ENCODE data around the gene ABHD6.

ABHD6 gene

DNA sequence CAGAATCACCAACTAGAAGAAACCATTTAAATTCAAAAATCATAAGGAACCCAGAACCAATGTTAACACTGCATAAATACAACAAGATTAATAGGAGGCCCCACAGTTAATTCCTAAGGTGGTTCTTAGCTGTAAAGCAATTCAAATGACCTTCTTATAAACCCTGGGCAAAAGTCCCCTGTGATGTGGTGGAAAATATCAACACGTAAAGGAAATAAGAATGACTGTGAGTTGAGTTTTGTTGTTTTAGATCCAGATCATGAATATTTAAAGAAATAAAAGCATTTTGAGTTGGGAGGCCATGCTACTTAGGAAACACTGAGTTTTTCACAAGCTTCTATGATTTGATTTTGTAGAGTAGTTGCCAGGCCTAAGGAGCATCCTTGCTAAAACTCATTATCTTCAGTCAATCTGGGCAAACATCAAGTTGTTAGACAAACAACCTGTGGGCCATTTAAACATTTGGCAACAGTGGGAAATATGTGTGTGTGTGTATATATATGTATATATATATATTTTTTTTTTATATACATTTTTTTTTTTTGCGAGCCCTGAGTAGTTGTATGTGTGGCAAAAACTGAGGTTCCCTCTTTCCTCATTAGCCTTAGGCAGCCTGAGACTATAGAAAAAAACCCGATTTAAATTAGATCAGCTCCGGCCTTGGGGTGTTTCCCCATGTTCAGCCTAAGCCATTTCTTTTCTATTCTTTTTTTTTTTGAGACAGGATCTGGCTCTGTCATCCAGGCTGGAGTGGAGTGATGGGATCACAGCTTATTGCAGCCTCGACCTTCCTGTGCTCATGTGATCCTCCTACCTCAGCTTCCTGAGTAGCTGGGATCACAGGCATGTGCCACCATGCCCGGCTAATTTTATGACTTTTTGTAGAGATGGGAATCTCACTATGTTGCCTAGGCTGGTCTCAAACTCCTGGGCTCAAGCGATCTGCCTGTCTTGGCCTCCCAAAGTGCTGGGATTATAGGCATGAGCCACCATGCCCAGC is 87.1 kb downstream of the ABHD6 start:
- peaks cover 46% of the 10 kb centered on the region for H3K4me1 Mint-ChIP-seq (ENCODE audit: low read depth)
- H3K9me3 Mint-ChIP-seq = no peaks in the 10 kb centered on the region
- H3K36me3 Mint-ChIP-seq (ENCODE audit: low read depth) = peaks cover 27% of the 10 kb centered on the region
- no peak for DNase-seq
- H3K27me3 Mint-ChIP-seq = no peaks in the 10 kb centered on the region
- peak overlapping the region; percentile 97 for H3K27ac Mint-ChIP-seq
- H3K4me3 Mint-ChIP-seq = peak overlapping the region; percentile 53

DNA sequence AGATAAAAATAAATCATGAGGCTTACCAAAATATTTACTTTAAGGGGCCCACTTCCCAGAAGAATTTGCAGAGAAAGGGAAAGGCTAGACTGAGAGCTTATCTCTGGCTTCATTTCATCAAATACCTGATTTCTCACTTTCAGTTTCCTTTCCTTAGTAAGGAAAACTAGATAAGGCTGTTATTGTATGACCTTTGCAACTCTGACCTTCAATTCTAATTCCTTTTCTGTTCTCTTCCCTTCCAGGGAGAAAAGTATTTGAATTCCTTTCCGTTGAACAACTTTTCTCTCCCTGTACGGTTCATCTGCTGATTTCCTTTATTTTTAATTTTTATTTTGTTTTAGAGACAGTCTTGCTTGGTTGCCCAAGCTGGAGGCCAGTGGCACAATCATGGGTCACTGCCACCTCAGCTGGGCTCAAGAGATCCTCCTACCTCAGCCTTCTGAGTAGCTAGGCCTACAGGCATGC is 88.0 kb downstream of the ABHD6 start:
- no peaks in the 10 kb centered on the region for H3K9me3 Mint-ChIP-seq
- DNase-seq = no peak
- peak overlapping the region; percentile 97 for H3K27ac Mint-ChIP-seq
- H3K36me3 Mint-ChIP-seq (ENCODE audit: low read depth) = peaks cover 21% of the 10 kb centered on the region
- H3K27me3 Mint-ChIP-seq = no peaks in the 10 kb centered on the region
- no peak overlapping the region for H3K4me3 Mint-ChIP-seq
- H3K4me1 Mint-ChIP-seq (ENCODE audit: low read depth) = peaks cover 46% of the 10 kb centered on the region

- peaks cover 40% of the 10 kb centered on the region for H3K4me1 Mint-ChIP-seq (ENCODE audit: low read depth)
- peak overlapping the region; percentile 69 for H3K27ac Mint-ChIP-seq
- no peak for DNase-seq
- no peaks in the 10 kb centered on the region for H3K9me3 Mint-ChIP-seq
- no peaks in the 10 kb centered on the region for H3K27me3 Mint-ChIP-seq
- no peak overlapping the region for H3K4me3 Mint-ChIP-seq
- H3K36me3 Mint-ChIP-seq (ENCODE audit: low read depth) = peaks cover 13% of the 10 kb centered on the region
Observed at GRCh38 chr3:58326267-58326900, 88.8 kb downstream of the ABHD6 start.

GRCh38 chr3:58329150-58329921 is 91.7 kb downstream of the ABHD6 start:
- no peak for DNase-seq
- no peaks in the 10 kb centered on the region for H3K9me3 Mint-ChIP-seq
- H3K27ac Mint-ChIP-seq = no peak overlapping the region
- H3K27me3 Mint-ChIP-seq = no peaks in the 10 kb centered on the region
- H3K36me3 Mint-ChIP-seq (ENCODE audit: low read depth) = peaks cover 6% of the 10 kb centered on the region
- H3K4me3 Mint-ChIP-seq = no peak overlapping the region
- peaks cover 36% of the 10 kb centered on the region for H3K4me1 Mint-ChIP-seq (ENCODE audit: low read depth)

- H3K9me3 Mint-ChIP-seq = no peaks in the 10 kb centered on the region
- H3K4me3 Mint-ChIP-seq = no peak overlapping the region
- no peaks in the 10 kb centered on the region for H3K27me3 Mint-ChIP-seq
- DNase-seq = no peak
- peaks cover 6% of the 10 kb centered on the region for H3K36me3 Mint-ChIP-seq (ENCODE audit: low read depth)
- peaks cover 37% of the 10 kb centered on the region for H3K4me1 Mint-ChIP-seq (ENCODE audit: low read depth)
- H3K27ac Mint-ChIP-seq = no peak overlapping the region
Observed at GRCh38 chr3:58329922-58330413, 92.4 kb downstream of the ABHD6 start.

DNA sequence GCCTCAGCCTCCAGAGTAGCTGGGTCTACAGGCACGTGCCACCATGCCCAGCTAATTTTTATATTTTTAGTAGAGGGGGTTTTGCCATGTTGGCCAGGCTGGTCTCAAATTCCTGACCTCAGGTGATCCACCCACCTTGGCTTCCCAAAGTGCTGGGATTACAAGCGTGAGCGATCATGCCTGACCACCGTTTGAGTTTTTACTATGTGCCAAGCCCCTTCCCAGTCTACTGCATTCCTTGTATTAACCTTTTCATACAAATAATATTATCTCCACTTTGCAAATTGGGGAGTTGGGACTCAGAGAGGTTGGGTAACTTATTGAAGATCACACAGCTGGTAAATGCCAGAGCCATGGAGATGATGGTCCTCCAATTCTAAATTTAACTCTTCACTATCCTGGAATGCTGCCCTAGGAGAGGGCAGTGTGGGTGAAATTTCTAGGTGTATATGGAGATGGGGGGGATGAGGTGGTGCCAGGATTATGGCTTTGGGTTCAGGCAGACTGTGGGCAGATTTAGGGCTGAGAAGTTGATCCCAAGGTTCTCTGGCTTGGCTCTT is 94.1 kb downstream of the ABHD6 start:
- Mint-ChIP-seq H3K4me1 (ENCODE audit: low read depth) (peaks cover 40% of the 10 kb centered on the region), H3K9me3 (no peaks in the 10 kb centered on the region), H3K27ac (peak overlapping the region; percentile 81), H3K4me3 (peak overlapping the region; percentile 38), H3K36me3 (ENCODE audit: low read depth) (peaks cover 20% of the 10 kb centered on the region), H3K27me3 (no peaks in the 10 kb centered on the region)
- no peak for DNase-seq

GRCh38 chr3:58332575-58333188 is 95.1 kb downstream of the ABHD6 start, which contains the start of gene PXK:
TSS of gene PXK (plus strand) at chr3:58332892. CDS start at chr3:58332989, 97 bp downstream.
- peaks cover 29% of the 10 kb centered on the region for H3K36me3 Mint-ChIP-seq (ENCODE audit: low read depth)
- H3K27ac Mint-ChIP-seq = peak within 1 kb of the TSS; percentile 96
- H3K9me3 Mint-ChIP-seq = no peaks in the 10 kb centered on the region
- DNase-seq = peak; percentile 87
- H3K27me3 Mint-ChIP-seq = no peaks in the 10 kb centered on the region
- peaks cover 39% of the 10 kb centered on the region for H3K4me1 Mint-ChIP-seq (ENCODE audit: low read depth)
- peak within 1 kb of the TSS; percentile 98 for H3K4me3 Mint-ChIP-seq

DNA sequence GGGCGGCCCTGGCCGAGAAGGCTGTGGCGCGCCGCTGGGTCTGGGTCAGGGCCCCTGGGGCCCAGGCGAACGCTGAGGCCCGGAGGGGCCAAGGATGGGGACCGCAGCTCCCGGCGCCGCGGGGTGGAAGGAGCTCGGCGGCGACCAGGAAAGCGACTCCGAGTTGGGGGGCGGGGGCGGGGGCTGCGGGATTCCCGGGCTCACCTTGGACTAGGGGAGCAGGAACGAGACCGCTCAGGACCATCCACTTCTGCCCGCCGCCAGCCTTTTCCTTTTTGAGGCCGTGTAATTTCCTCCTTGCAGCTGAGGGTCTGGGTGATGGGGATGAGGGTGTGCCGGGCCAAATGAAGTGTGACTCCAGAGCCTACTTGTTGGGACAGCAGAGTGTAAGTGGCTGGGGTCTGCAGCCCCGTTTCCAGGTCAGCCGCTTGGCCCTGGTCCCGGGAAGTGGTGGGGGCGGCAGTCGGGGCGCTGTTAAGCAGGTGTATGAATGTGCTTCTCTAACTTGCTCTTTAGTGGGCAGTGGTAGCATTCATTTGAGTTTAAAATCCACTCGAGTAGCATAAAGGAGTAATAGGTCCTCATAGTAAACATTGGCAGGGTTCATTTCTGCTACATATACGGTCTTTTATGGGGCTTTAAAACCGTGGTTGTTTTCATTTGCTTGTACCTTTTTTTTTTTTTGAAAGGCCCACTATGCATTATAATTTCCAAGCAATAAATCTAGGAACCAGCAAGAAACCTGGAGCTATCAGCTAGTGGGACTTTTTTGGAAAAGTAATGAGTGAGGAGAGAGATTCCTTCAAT is 95.8 kb downstream of the ABHD6 start:
- peak; percentile 57 for DNase-seq
- Mint-ChIP-seq H3K27ac (peak overlapping the region; percentile 96), H3K36me3 (ENCODE audit: low read depth) (peaks cover 31% of the 10 kb centered on the region)

DNA sequence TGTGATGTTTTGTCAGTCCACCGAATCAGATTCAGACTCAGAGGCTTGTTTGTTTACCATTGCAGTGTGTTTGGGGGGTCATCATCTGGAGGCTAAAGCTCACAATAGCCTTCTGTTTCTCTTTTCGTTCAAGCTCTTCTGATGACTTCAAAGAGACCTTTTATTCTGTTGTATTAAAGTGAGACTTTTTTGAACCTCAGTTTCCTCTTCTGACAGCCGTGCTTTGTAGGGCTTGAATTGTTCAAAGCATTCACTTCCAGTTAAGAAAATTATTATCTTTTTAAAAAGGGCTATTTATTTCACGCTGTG is 96.4 kb downstream of the ABHD6 start:
- H3K27ac Mint-ChIP-seq = peak overlapping the region; percentile 96
- H3K27me3 Mint-ChIP-seq = no peaks in the 10 kb centered on the region
- peak overlapping the region; percentile 98 for H3K4me3 Mint-ChIP-seq
- H3K36me3 Mint-ChIP-seq (ENCODE audit: low read depth) = peaks cover 34% of the 10 kb centered on the region
- no peaks in the 10 kb centered on the region for H3K9me3 Mint-ChIP-seq
- H3K4me1 Mint-ChIP-seq (ENCODE audit: low read depth) = peaks cover 39% of the 10 kb centered on the region
- no peak for DNase-seq

More for the DNA sequence above, 95.8 kb downstream of the ABHD6 start:
- no peaks in the 10 kb centered on the region for H3K27me3 Mint-ChIP-seq
- no peaks in the 10 kb centered on the region for H3K9me3 Mint-ChIP-seq
- peaks cover 39% of the 10 kb centered on the region for H3K4me1 Mint-ChIP-seq (ENCODE audit: low read depth)
- peak overlapping the region; percentile 98 for H3K4me3 Mint-ChIP-seq

DNA sequence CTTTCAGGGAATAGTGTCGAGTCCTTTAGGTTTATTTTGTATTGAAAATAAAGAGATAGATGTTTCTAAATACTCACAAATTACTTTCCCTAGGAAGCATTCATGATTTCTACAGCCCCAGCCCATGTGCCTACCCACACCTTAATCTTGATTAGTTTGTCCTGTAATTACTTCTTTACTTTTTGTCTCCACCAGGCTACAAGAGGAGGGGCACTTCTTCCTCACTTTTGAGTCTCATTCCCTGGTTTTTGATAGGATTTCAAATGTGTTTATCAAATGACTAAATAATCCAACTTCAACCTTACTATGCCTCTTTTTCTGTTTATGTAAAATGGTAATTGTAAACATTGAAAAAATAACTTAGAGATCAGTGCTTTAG is 96.9 kb downstream of the ABHD6 start:
- H3K27ac Mint-ChIP-seq = peak overlapping the region; percentile 95
- no peaks in the 10 kb centered on the region for H3K9me3 Mint-ChIP-seq
- H3K36me3 Mint-ChIP-seq (ENCODE audit: low read depth) = peaks cover 40% of the 10 kb centered on the region
- H3K27me3 Mint-ChIP-seq = no peaks in the 10 kb centered on the region
- peak overlapping the region; percentile 98 for H3K4me3 Mint-ChIP-seq
- no peak for DNase-seq
- peaks cover 39% of the 10 kb centered on the region for H3K4me1 Mint-ChIP-seq (ENCODE audit: low read depth)

DNA sequence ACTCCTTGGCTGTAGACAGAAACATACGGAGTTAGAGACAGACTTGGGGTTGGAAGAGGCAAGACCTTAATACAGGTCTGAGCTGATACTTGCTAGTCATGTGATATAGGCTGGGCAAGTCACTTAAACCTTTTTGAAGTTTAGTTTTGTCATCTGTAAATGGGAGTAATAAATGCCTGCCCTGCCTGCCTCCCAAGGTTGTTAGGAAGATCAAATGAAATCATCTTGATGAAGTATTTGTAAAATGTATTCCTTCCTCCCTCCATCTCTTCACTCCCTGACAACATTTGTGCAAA is 98.0 kb downstream of the ABHD6 start:
- H3K4me1 Mint-ChIP-seq (ENCODE audit: low read depth) = peaks cover 39% of the 10 kb centered on the region
- no peak for DNase-seq
- peak overlapping the region; percentile 98 for H3K4me3 Mint-ChIP-seq
- H3K36me3 Mint-ChIP-seq (ENCODE audit: low read depth) = peaks cover 42% of the 10 kb centered on the region
- H3K27ac Mint-ChIP-seq = peak overlapping the region; percentile 95
- H3K9me3 Mint-ChIP-seq = no peaks in the 10 kb centered on the region
- H3K27me3 Mint-ChIP-seq = no peaks in the 10 kb centered on the region

- peak overlapping the region; percentile 30 for H3K27ac Mint-ChIP-seq
- peaks cover 43% of the 10 kb centered on the region for H3K4me1 Mint-ChIP-seq (ENCODE audit: low read depth)
- DNase-seq = no peak
- no peaks in the 10 kb centered on the region for H3K27me3 Mint-ChIP-seq
- H3K4me3 Mint-ChIP-seq = no peak overlapping the region
- H3K9me3 Mint-ChIP-seq = no peaks in the 10 kb centered on the region
- peaks cover 49% of the 10 kb centered on the region for H3K36me3 Mint-ChIP-seq (ENCODE audit: low read depth)
Observed at GRCh38 chr3:58336135-58336882, 98.7 kb downstream of the ABHD6 start.

DNA sequence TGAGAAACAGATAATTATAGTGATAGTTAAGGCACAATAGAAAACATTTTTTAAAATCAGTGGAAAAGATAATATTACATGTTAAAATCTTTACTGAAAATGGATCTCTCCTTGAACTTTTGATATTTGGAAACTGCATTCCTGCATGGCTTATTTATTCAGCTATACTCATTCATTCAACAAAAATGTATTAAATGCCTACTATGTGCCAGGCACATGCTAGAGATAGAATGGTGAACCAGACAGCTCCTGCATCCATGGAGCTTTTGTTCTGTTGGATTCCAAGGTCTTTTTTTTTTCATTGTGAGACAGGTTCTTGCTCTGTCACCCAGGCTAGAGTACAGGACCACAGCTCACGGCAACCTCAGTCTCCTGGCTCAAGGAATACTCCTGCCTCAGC is 99.6 kb downstream of the ABHD6 start:
- peaks cover 56% of the 10 kb centered on the region for H3K36me3 Mint-ChIP-seq (ENCODE audit: low read depth)
- no peaks in the 10 kb centered on the region for H3K9me3 Mint-ChIP-seq
- no peaks in the 10 kb centered on the region for H3K27me3 Mint-ChIP-seq
- peaks cover 38% of the 10 kb centered on the region for H3K4me1 Mint-ChIP-seq (ENCODE audit: low read depth)
- H3K27ac Mint-ChIP-seq = no peak overlapping the region
- DNase-seq = no peak
- no peak overlapping the region for H3K4me3 Mint-ChIP-seq

All from activated T-cell treated with anti-CD3 and anti-CD28 coated beads, Interleukin-2, amount 50 U/mL, for 24 hours (primary cell).